ENCODE results near the gene GPNMB.

GPNMB gene

GRCh38 chr7:23294549-23295400, 48.2 kb downstream of the GPNMB start:
- H3K4me2 ChIP-seq (ENCODE audit: low read length): no peak overlapping the region
- no peak overlapping the region for H2AFZ ChIP-seq (ENCODE audit: low read length)
- H3K36me3 ChIP-seq (ENCODE audit: insufficient read depth, low read length): no peaks in the 10 kb centered on the region
- 0 out of 2 replicates have a peak, but pooled peaks cover 4% of the 10 kb centered on the region for H3F3A ChIP-seq (ENCODE audit: insufficient read depth, low read length)
- H3K27ac ChIP-seq (ENCODE audit: low read depth, low read length, poor library complexity, severe bottlenecking): no peak overlapping the region
- no peaks in the 10 kb centered on the region for H4K20me1 ChIP-seq (ENCODE audit: insufficient read depth, low read length)
- TF ChIP-seq CTCF (IDR thresholded peaks at IDR 0.05; ENCODE audit: low read length) (no peak), EZH2 (IDR thresholded peaks at IDR 0.05; ENCODE audit: borderline replicate concordance, low read length) (no peak)
- H3K79me2 ChIP-seq (ENCODE audit: insufficient read depth, low read length): peaks cover 6% of the 10 kb centered on the region
- H3K4me1 ChIP-seq (ENCODE audit: insufficient read depth, low read length, severe bottlenecking): peaks cover 5% of the 10 kb centered on the region
- H3K9ac ChIP-seq (ENCODE audit: low read length): no peak overlapping the region
- no peaks in the 10 kb centered on the region for H3K9me3 ChIP-seq (ENCODE audit: low read length)
- no peak overlapping the region for H3K4me3 ChIP-seq (ENCODE audit: low read depth, low read length, poor library complexity, severe bottlenecking)
- no peaks in the 10 kb centered on the region for H3K27me3 ChIP-seq (ENCODE audit: insufficient read depth, low read length)
- no peaks in the 10 kb centered on the region for H3K9me2 ChIP-seq (ENCODE audit: low read depth, low read length)

GRCh38 chr7:23295401-23295697, 48.8 kb downstream of the GPNMB start:
- Histone ChIP-seq H3K9me3 (ENCODE audit: low read length) (no peaks in the 10 kb centered on the region), H3K4me3 (ENCODE audit: low read depth, low read length, poor library complexity, severe bottlenecking) (no peak overlapping the region), H3K79me2 (ENCODE audit: insufficient read depth, low read length) (peaks cover 11% of the 10 kb centered on the region), H3K36me3 (ENCODE audit: insufficient read depth, low read length) (no peaks in the 10 kb centered on the region), H4K20me1 (ENCODE audit: insufficient read depth, low read length) (no peaks in the 10 kb centered on the region), H3K27ac (ENCODE audit: low read depth, low read length, poor library complexity, severe bottlenecking) (no peak overlapping the region), H3K27me3 (ENCODE audit: insufficient read depth, low read length) (no peaks in the 10 kb centered on the region), H3F3A (ENCODE audit: insufficient read depth, low read length) (0 out of 2 replicates have a peak, but pooled peaks cover 2% of the 10 kb centered on the region), H2AFZ (ENCODE audit: low read length) (no peak overlapping the region), H3K4me1 (ENCODE audit: insufficient read depth, low read length, severe bottlenecking) (peaks cover 10% of the 10 kb centered on the region), H3K4me2 (ENCODE audit: low read length) (no peak overlapping the region), H3K9ac (ENCODE audit: low read length) (no peak overlapping the region), H3K9me2 (ENCODE audit: low read depth, low read length) (no peaks in the 10 kb centered on the region)
- TF ChIP-seq CTCF (IDR thresholded peaks at IDR 0.05; ENCODE audit: low read length) (no peak), EZH2 (IDR thresholded peaks at IDR 0.05; ENCODE audit: borderline replicate concordance, low read length) (no peak)

GRCh38 chr7:23298141-23298881, 51.7 kb downstream of the GPNMB start:
- peak overlapping the region; percentile 66 for H3K9ac ChIP-seq (ENCODE audit: low read length)
- H3K4me1 ChIP-seq (ENCODE audit: insufficient read depth, low read length, severe bottlenecking): peaks cover 25% of the 10 kb centered on the region
- H3F3A ChIP-seq (ENCODE audit: insufficient read depth, low read length): no peaks in the 10 kb centered on the region
- H3K36me3 ChIP-seq (ENCODE audit: insufficient read depth, low read length): peaks cover 18% of the 10 kb centered on the region
- no peaks in the 10 kb centered on the region for H4K20me1 ChIP-seq (ENCODE audit: insufficient read depth, low read length)
- TF ChIP-seq CTCF (IDR thresholded peaks at IDR 0.05; ENCODE audit: low read length) (no peak), EZH2 (IDR thresholded peaks at IDR 0.05; ENCODE audit: borderline replicate concordance, low read length) (no peak)
- H3K79me2 ChIP-seq (ENCODE audit: insufficient read depth, low read length): peaks cover 19% of the 10 kb centered on the region
- peak overlapping the region; percentile 59 for H2AFZ ChIP-seq (ENCODE audit: low read length)
- peak overlapping the region; percentile 82 for H3K4me3 ChIP-seq (ENCODE audit: low read depth, low read length, poor library complexity, severe bottlenecking)
- peak overlapping the region; percentile 54 for H3K27ac ChIP-seq (ENCODE audit: low read depth, low read length, poor library complexity, severe bottlenecking)
- no peaks in the 10 kb centered on the region for H3K27me3 ChIP-seq (ENCODE audit: insufficient read depth, low read length)
- H3K4me2 ChIP-seq (ENCODE audit: low read length): peak overlapping the region; percentile 95
- H3K9me2 ChIP-seq (ENCODE audit: low read depth, low read length): no peaks in the 10 kb centered on the region
- no peaks in the 10 kb centered on the region for H3K9me3 ChIP-seq (ENCODE audit: low read length)
